ENCODE measurements around the gene CDK5R2.

DNA sequence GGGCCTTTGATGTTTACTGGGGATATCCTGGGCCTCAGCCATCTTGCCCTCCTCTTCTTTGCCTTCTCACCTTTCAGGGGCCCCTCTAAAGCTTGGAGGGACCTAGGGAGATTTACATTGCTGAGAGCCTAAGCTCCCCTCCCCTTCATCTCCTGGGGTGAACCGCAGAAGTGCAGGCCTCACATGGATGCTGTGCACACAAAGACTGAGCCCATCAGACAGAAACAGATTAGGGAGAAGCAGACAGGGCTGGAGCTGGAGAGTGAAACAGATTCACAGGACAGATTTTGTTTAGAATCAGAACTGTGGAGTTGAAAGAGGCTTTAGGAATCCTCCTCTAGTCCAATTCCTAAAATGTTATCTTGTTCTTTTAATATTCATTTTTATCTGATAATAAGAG is 3.4 kb upstream of the CDK5R2 start:
- no peak for TF ChIP-seq CTCF (conservative IDR thresholded peaks at IDR 0.05 in 1 of 2, IDR thresholded peaks at IDR 0.05 in 1 of 2; ENCODE audit: low read depth in 1 of 2, low read length in 2 of 2)
- no peak for TF ChIP-seq EZH2 (IDR thresholded peaks at IDR 0.05; ENCODE audit: low read length, missing control alignments)

All from fibroblast of lung (primary cell).